Neural cell (in vitro differentiated cells): ENCODE results near the gene AP3B2.

Source experiments
- CTCF ChIP-seq: fragments of 450-650 bp; IDR thresholded peaks from 2 replicates; pipeline ENCODE4 v1.5.1; 2014; ENCODE audit warnings: antibody characterized with exemption, mild to moderate bottlenecking, moderate library complexity; ENCODE audit not compliant: poor library complexity, severe bottlenecking
- EP300 ChIP-seq: fragments of 450-650 bp; conservative IDR thresholded peaks from 2 replicates; pipeline ENCODE4 v1.6.1; 2014; ENCODE audit warnings: antibody characterized with exemption, mild to moderate bottlenecking, moderate library complexity; ENCODE audit not compliant: poor library complexity, severe bottlenecking
- EZH2 ChIP-seq: fragments of 200-600, 300-800 bp; shearing (Covaris generic), sonication (generic); IDR thresholded peaks from 2 replicates; pipeline ENCODE4 v1.6.1; 2014; ENCODE audit warnings: antibody characterized with exemption, low read length, borderline replicate concordance, mild to moderate bottlenecking; ENCODE audit not compliant: insufficient read depth, poor library complexity, severe bottlenecking
- REST ChIP-seq: IDR thresholded peaks from 2 replicates; pipeline ENCODE4 v1.6.1; 2012; ENCODE audit warnings: borderline replicate concordance
- SMC3 ChIP-seq: fragments of 450-650 bp; conservative IDR thresholded peaks from 2 replicates; pipeline ENCODE4 v1.6.1; 2014; ENCODE audit warnings: antibody characterized with exemption, mild to moderate bottlenecking, moderate library complexity; ENCODE audit not compliant: poor library complexity
- TAF1 ChIP-seq: IDR thresholded peaks from 2 replicates; pipeline ENCODE4 v1.6.1; 2012; ENCODE audit warnings: low read depth

- TF ChIP-seq CTCF (no peak), SMC3 (no peak), EZH2 (no peak), EP300 (no peak), REST (no peak), TAF1 (no peak)
These were observed 507 bp upstream of the AP3B2 start for GRCh38 chr15:82710208-82710555.
